ENCODE results near the gene PALLD. TPM values are rescaled to one million over a fixed set of nuclear protein-coding genes. Genes with fewer than 3 reads are reported as not detected.

The PALLD gene
- total RNA-seq, 4 donors from 2014 or later = 71.8 to 106 (median 83.3) TPM

GRCh38 chr4:168522356-168522755, 25.5 kb downstream of the PALLD start:
- no peak overlapping the region for H3K27ac ChIP-seq
- WGBS = 51% methylated on average over 2 of the region's 2 CpGs

GRCh38 chr4:168522829-168523489, 26.1 kb downstream of the PALLD start:
- TF ChIP-seq EP300 (IDR thresholded peaks at IDR 0.05) (no peak), POLR2A (IDR thresholded peaks at IDR 0.05) (no peak), CTCF (IDR thresholded peaks at IDR 0.05) (no peak), POLR2AphosphoS5 (IDR thresholded peaks at IDR 0.05) (no peak)
- DNase-seq (ENCODE audit: low spot score in 2 of 2) = no peak
- Histone ChIP-seq H3K36me3 (no peaks in the 10 kb centered on the region), H3K27me3 (no peaks in the 10 kb centered on the region), H3K4me1 (peaks cover 4% of the 10 kb centered on the region), H3K9me3 (no peaks in the 10 kb centered on the region), H3K27ac (no peak overlapping the region), H3K4me3 (no peak overlapping the region)
- WGBS = 60% methylated on average over 2 of the region's 2 CpGs

More at GRCh38 chr4:168522356-168522755, 25.5 kb downstream of the PALLD start:
- Histone ChIP-seq H3K4me3 (no peak overlapping the region), H3K36me3 (no peaks in the 10 kb centered on the region), H3K9me3 (no peaks in the 10 kb centered on the region), H3K27me3 (no peaks in the 10 kb centered on the region), H3K4me1 (peaks cover 4% of the 10 kb centered on the region)
- TF ChIP-seq EP300 (IDR thresholded peaks at IDR 0.05) (no peak), POLR2A (IDR thresholded peaks at IDR 0.05) (no peak), CTCF (IDR thresholded peaks at IDR 0.05) (no peak), POLR2AphosphoS5 (IDR thresholded peaks at IDR 0.05) (no peak)
- DNase-seq (ENCODE audit: low spot score in 2 of 2) = no peak

GRCh38 chr4:168524006-168524405, 27.2 kb downstream of the PALLD start:
- Histone ChIP-seq H3K27ac (no peak overlapping the region), H3K27me3 (no peaks in the 10 kb centered on the region), H3K4me3 (no peak overlapping the region), H3K36me3 (no peaks in the 10 kb centered on the region), H3K9me3 (no peaks in the 10 kb centered on the region), H3K4me1 (peaks cover 4% of the 10 kb centered on the region)
- TF ChIP-seq POLR2A (IDR thresholded peaks at IDR 0.05) (no peak), POLR2AphosphoS5 (IDR thresholded peaks at IDR 0.05) (no peak), CTCF (IDR thresholded peaks at IDR 0.05) (no peak), EP300 (IDR thresholded peaks at IDR 0.05) (no peak)
- DNase-seq (ENCODE audit: low spot score in 2 of 2) = no peak

GRCh38 chr4:168524897-168525296, 28.0 kb downstream of the PALLD start:
- Histone ChIP-seq H3K27me3 (no peaks in the 10 kb centered on the region), H3K9me3 (no peaks in the 10 kb centered on the region), H3K27ac (no peak overlapping the region), H3K4me1 (peaks cover 4% of the 10 kb centered on the region), H3K36me3 (no peaks in the 10 kb centered on the region), H3K4me3 (no peak overlapping the region)
- TF ChIP-seq POLR2A (IDR thresholded peaks at IDR 0.05) = no peak
- TF ChIP-seq EP300 (IDR thresholded peaks at IDR 0.05) = no peak
- no peak for TF ChIP-seq CTCF (IDR thresholded peaks at IDR 0.05)
- no peak for TF ChIP-seq POLR2AphosphoS5 (IDR thresholded peaks at IDR 0.05)
- WGBS = 63% methylated on average over 3 of the region's 3 CpGs
- no peak for DNase-seq (ENCODE audit: low spot score in 2 of 2)

- H3K36me3 ChIP-seq = no peaks in the 10 kb centered on the region
- no peaks in the 10 kb centered on the region for H3K9me3 ChIP-seq
- WGBS = 100% methylated on average over 1 of the region's 1 CpG
- TF ChIP-seq EP300 (IDR thresholded peaks at IDR 0.05) (no peak), POLR2A (IDR thresholded peaks at IDR 0.05) (no peak)
- H3K4me1 ChIP-seq = no peaks in the 10 kb centered on the region
- H3K27me3 ChIP-seq = no peaks in the 10 kb centered on the region
- H3K4me3 ChIP-seq = no peak overlapping the region
- no peak overlapping the region for H3K27ac ChIP-seq
- DNase-seq (ENCODE audit: low spot score in 2 of 2) = no peak
Observed at GRCh38 chr4:168527560-168527959, 30.7 kb downstream of the PALLD start.

All from suprapubic skin (tissue), 4 donors.